Measurements from ENCODE around the gene ZKSCAN2.

The ZKSCAN2 gene

DNA sequence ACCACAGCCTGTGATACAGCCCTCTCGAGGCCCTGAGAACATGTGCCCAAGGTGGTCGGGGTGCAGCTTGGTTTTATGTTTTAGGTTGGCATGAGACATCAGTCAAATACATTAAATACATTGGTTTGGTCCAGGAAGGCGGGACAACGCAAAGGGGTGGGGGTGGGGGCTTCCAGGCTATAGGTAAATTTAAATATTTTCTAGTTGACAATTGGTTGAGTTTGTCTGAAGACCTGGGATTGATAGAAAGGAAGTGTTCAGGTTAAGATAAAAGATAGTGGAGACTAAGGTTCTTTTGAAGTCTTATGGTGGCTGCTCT is 1.2 kb upstream of the ZKSCAN2 start:
- H3K4me3 ChIP-seq (replicated peaks in 1 of 2; ENCODE audit: low read depth in 2 of 2, low read length in 2 of 2): peak overlapping the region; percentile 83 to 91
- TF ChIP-seq, protein P1, sequence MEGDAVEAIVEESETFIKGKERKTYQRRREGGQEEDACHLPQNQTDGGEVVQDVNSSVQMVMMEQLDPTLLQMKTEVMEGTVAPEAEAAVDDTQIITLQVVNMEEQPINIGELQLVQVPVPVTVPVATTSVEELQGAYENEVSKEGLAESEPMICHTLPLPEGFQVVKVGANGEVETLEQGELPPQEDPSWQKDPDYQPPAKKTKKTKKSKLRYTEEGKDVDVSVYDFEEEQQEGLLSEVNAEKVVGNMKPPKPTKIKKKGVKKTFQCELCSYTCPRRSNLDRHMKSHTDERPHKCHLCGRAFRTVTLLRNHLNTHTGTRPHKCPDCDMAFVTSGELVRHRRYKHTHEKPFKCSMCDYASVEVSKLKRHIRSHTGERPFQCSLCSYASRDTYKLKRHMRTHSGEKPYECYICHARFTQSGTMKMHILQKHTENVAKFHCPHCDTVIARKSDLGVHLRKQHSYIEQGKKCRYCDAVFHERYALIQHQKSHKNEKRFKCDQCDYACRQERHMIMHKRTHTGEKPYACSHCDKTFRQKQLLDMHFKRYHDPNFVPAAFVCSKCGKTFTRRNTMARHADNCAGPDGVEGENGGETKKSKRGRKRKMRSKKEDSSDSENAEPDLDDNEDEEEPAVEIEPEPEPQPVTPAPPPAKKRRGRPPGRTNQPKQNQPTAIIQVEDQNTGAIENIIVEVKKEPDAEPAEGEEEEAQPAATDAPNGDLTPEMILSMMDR (IDR thresholded peaks at IDR 0.05; ENCODE audit: low read depth, low read length): no peak
- no peak for DNase-seq (ENCODE audit: low read depth in 2 of 2)

DNA sequence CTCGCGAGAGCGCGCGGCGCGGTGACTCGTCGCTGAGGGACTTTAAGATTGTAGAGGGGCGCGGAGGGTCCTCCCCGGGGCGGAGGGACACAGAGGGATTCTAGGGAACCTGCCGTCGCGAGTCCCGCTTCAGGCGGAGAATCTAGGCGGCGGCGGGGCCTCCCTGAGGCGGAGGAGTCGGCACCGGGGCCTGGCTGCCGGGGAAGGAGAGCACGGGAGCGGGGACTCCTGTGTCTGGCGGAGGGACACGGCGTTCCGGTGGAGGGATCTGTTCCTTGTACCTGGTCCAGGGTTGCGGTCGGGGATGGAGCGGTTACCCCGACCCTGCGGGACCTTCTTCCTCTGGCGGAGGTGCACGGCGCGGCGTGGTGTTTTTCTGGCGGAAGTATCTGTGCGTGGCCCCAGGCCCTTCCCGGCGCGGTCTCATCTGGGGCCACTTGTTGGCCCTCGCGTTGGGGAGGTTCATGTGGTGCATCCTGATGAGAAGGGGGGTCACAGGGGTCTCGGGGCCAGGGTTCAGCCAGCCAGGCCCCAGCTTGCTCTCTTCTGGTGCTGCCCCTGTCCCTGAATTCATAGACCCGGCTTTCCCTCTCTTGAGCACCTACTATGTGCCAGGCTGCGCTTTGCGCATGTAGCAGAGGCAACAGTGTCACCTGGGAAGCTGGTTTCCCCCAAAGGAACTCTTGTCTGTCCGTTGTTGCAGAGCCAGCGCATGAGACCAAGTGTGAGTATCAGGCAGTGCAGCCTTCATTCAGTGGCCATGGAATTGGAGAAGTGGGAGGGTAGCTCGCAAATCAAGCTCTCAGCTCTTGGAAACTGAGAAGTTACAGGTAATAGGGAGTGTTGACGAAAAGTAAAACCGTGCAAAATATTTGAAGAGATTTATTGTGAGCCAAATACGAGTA is 563 bp upstream of the ZKSCAN2 start:
- TF ChIP-seq, protein P1 (IDR thresholded peaks at IDR 0.05; ENCODE audit: low read depth, low read length): no peak

GRCh38 chr16:25256695-25257469 is 763 bp downstream of the ZKSCAN2 start:
- TF ChIP-seq, protein P1 (IDR thresholded peaks at IDR 0.05; ENCODE audit: low read depth, low read length): peak; percentile 9
- DNase-seq (ENCODE audit: low read depth in 2 of 2): peak in 1 of 2 donors; percentile 27
- peak overlapping the region; percentile 62 to 83 for H3K4me3 ChIP-seq (replicated peaks in 1 of 2; ENCODE audit: low read depth in 2 of 2, low read length in 2 of 2)

More for the DNA sequence above, 563 bp upstream of the ZKSCAN2 start:
- DNase-seq (ENCODE audit: low read depth in 2 of 2): peak; percentile 88 to 92
- peak overlapping the region; percentile 83 to 91 for H3K4me3 ChIP-seq (replicated peaks in 1 of 2; ENCODE audit: low read depth in 2 of 2, low read length in 2 of 2)

DNA sequence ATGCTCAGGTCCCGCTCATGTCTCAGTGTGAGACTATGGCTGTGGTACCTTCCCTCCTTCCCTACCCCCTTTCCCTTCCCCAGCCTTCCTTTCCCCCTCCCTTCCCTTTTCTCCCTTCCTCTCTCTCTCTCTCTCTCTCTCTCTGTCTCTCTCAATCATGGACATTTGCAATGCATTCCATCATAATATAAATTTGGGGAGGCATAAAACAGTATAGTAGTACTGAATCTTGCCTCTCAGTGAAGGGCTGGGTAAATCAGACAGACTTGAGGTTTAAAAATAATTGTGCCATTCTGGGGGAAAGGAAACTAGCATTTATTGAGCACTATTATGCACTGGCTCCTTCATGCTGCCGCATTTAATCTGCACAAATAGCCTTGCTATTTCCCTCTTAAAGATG is 4.3 kb downstream of the ZKSCAN2 start:
- DNase-seq (ENCODE audit: low read depth in 2 of 2): no peak
- TF ChIP-seq, protein P1 (IDR thresholded peaks at IDR 0.05; ENCODE audit: low read depth, low read length): no peak
- H3K4me3 ChIP-seq (replicated peaks in 1 of 2; ENCODE audit: low read depth in 2 of 2, low read length in 2 of 2): no peak overlapping the region

DNA sequence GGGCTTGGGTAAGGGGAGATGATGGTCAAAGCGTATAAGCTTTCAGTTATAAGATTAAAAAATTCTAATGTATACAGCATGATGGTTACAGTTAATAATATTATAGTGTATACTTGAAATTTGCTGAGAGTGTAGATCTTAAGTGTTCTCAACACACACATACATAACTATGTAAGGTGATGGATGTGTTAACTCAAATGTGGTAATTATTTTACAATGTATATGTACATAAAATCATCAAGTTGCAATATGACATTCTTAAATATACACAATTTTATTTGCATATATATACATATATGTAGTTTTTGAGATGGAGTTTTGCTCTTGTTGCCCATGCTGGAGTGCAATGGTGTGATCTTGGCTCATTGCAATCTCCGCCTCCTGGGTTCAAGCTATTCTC is 7.2 kb downstream of the ZKSCAN2 start:
- no peak overlapping the region for H3K4me3 ChIP-seq (replicated peaks in 1 of 2; ENCODE audit: low read depth in 2 of 2, low read length in 2 of 2)
- no peak for DNase-seq (ENCODE audit: low read depth in 2 of 2)
- TF ChIP-seq, protein P1 (IDR thresholded peaks at IDR 0.05; ENCODE audit: low read depth, low read length): no peak

- H3K4me3 ChIP-seq (replicated peaks in 1 of 2; ENCODE audit: low read depth in 2 of 2, low read length in 2 of 2): no peak overlapping the region
- TF ChIP-seq, protein P1 (IDR thresholded peaks at IDR 0.05; ENCODE audit: low read depth, low read length): no peak
Observed at GRCh38 chr16:25235991-25236390, 21.7 kb downstream of the ZKSCAN2 start.

More at GRCh38 chr16:25235991-25236390, 21.7 kb downstream of the ZKSCAN2 start:
- no peak for DNase-seq (ENCODE audit: low read depth in 2 of 2)

All from cardiac fibroblast (primary cell).